IMR-90 (cell line): ENCODE results near the gene IL34. TPM values are rescaled to one million over a fixed set of nuclear protein-coding genes. Genes with fewer than 3 reads are reported as not detected.
A peak's percentile ranks its signal among the peaks of the same experiment; 100 is the strongest.

Experiments
- ATAC-seq: fragments of 200-7000 bp; cut with Tn5 transposase; 2 replicates; pipeline ENCODE4 v1.9.1; 2020; ENCODE audit warnings: low read depth, mild to moderate bottlenecking, moderate library complexity
- BruUV-seq: library from RNA; stranded (reverse); fragments of 400-500 nt; replicated peaks from 2 replicates; lab custom pipeline; 2021; lab: Mats Ljungman, UMichigan
- CTCF ChIA-PET: fragments of 300-600 bp; formaldehyde crosslinking; extraction: SDS; loops from one replicate; lab custom pipeline; 2021; ENCODE audit warnings: antibody characterized with exemption; lab: Yijun Ruan, JAX
- POLR2A ChIA-PET: fragments of 300-600 bp; sonication (Branson Sonifier 250); formaldehyde crosslinking; loops from one replicate; lab custom pipeline; 2022; ENCODE audit warnings: antibody characterized with exemption; ENCODE audit not compliant: unreplicated experiment; lab: Charles Lee
- DNase-seq: peaks from one replicate; pipeline ENCODE4 v3.0.0; 2013
- H2AFZ ChIP-seq: replicated peaks from 2 replicates; pipeline ENCODE3; 2013; ENCODE audit warnings: low read length, mild to moderate bottlenecking; ENCODE audit not compliant: poor library complexity
- H2AK5ac ChIP-seq: 2 replicates; pipeline ENCODE4 v1.6.1; 2013; ENCODE audit warnings: low read depth, low read length, inconsistent platforms
- H2AK9ac ChIP-seq: replicated peaks from 2 replicates; pipeline ENCODE3; 2013; ENCODE audit warnings: mild to moderate bottlenecking, low read depth, low read length, moderate library complexity; ENCODE audit not compliant: poor library complexity
- H2BK120ac ChIP-seq: 2 replicates; pipeline ENCODE4 v1.6.1; 2013; ENCODE audit warnings: low read depth, low read length, inconsistent platforms
- H2BK15ac ChIP-seq: 3 replicates; pipeline ENCODE4 v1.6.1; 2013; ENCODE audit warnings: low read depth, low read length, inconsistent platforms
- H2BK20ac ChIP-seq: 2 replicates; pipeline ENCODE4 v1.6.1; 2013; ENCODE audit warnings: low read depth, mild to moderate bottlenecking, inconsistent platforms, low read length, moderate library complexity
- H2BK5ac ChIP-seq: 2 replicates; pipeline ENCODE4 v1.6.1; 2013; ENCODE audit warnings: mild to moderate bottlenecking, low read depth, low read length, inconsistent platforms; ENCODE audit not compliant: poor library complexity, severe bottlenecking
- H3K14ac ChIP-seq: replicated peaks from 2 replicates; pipeline ENCODE4 v1.6.1; 2013; ENCODE audit warnings: low read depth, low read length, inconsistent platforms
- H3K18ac ChIP-seq: 2 replicates; pipeline ENCODE4 v1.6.1; 2013; ENCODE audit warnings: low read depth, low read length, control low read depth
- H3K23ac ChIP-seq: 2 replicates; pipeline ENCODE4 v1.6.1; 2013; ENCODE audit warnings: low read depth, low read length, inconsistent platforms
- H3K27ac ChIP-seq: 2 replicates; pipeline ENCODE4 v1.5.1; 2013; ENCODE audit warnings: mild to moderate bottlenecking, control low read depth, low read length; ENCODE audit not compliant: insufficient read depth
- H3K27me3 ChIP-seq: 2 replicates; pipeline ENCODE4 v1.6.1; 2013; ENCODE audit warnings: low read length; ENCODE audit not compliant: control insufficient read depth, insufficient read depth
- H3K36me3 ChIP-seq: 2 replicates; pipeline ENCODE4 v1.6.1; 2013; ENCODE audit warnings: low read length, mixed read lengths; ENCODE audit not compliant: control insufficient read depth, insufficient read depth
- H3K4ac ChIP-seq: 2 replicates; pipeline ENCODE4 v1.6.1; 2013; ENCODE audit warnings: low read depth, low read length, inconsistent platforms
- H3K4me1 ChIP-seq: 2 replicates; pipeline ENCODE4 v1.6.1; 2013; ENCODE audit warnings: low read length, mixed read lengths; ENCODE audit not compliant: control insufficient read depth, insufficient read depth
- H3K4me2 ChIP-seq: 2 replicates; pipeline ENCODE4 v1.6.1; 2013; ENCODE audit warnings: low read depth, mild to moderate bottlenecking, control low read depth, low read length, moderate library complexity
- H3K4me3 ChIP-seq: 2 replicates; pipeline ENCODE4 v1.5.1; 2013; ENCODE audit warnings: low read depth, mild to moderate bottlenecking, control low read depth, low read length, moderate library complexity; ENCODE audit not compliant: insufficient read depth
- H3K56ac ChIP-seq: 2 replicates; pipeline ENCODE4 v1.6.1; 2013; ENCODE audit warnings: low read length, inconsistent platforms; ENCODE audit not compliant: insufficient read depth; ENCODE audit errors: extremely low read depth
- H3K79me1 ChIP-seq, 2 experiments: 2 replicates each; pipeline ENCODE4 v1.6.1; 2013; ENCODE audit warnings: low read length in 2 of 2, inconsistent platforms in 1 of 2, low read depth in 1 of 2
- H3K9ac ChIP-seq: 2 replicates; pipeline ENCODE4 v1.6.1; 2013; ENCODE audit warnings: low read depth, low read length, control low read depth
- H3K9me1 ChIP-seq: 2 replicates; pipeline ENCODE4 v1.6.1; 2013; ENCODE audit warnings: low read length, inconsistent platforms; ENCODE audit not compliant: insufficient read depth
- H3K9me3 ChIP-seq: 2 replicates; pipeline ENCODE4 v1.6.1; 2013; ENCODE audit warnings: low read length; ENCODE audit not compliant: control insufficient read depth, insufficient read depth
- H4K20me1 ChIP-seq: 2 replicates; pipeline ENCODE4 v1.6.1; 2013; ENCODE audit warnings: low read length, inconsistent platforms; ENCODE audit not compliant: insufficient read depth
- H4K5ac ChIP-seq: 2 replicates; pipeline ENCODE4 v1.6.1; 2013; ENCODE audit warnings: mild to moderate bottlenecking, low read depth, low read length, control low read depth
- H4K8ac ChIP-seq, 2 experiments: 2 replicates each; pipeline ENCODE4 v1.6.1; 2013; ENCODE audit warnings: low read depth in 2 of 2, low read length in 2 of 2, control low read depth in 1 of 2, inconsistent platforms in 1 of 2
- H4K91ac ChIP-seq: 2 replicates; pipeline ENCODE4 v1.6.1; 2013; ENCODE audit warnings: low read depth, low read length, inconsistent platforms; ENCODE audit not compliant: insufficient read depth
- BHLHE40 ChIP-seq: fragments of 150-350 bp; IDR thresholded peaks from 2 replicates; pipeline ENCODE4 v1.6.1; 2016; ENCODE audit warnings: mild to moderate bottlenecking, low read depth, low read length
- CEBPB ChIP-seq: IDR thresholded peaks from 2 replicates; pipeline ENCODE4 v1.6.1; 2012; ENCODE audit warnings: low read depth, low read length, improper control_type of control experiment
- CHD1 ChIP-seq: IDR thresholded peaks from 2 replicates; pipeline ENCODE4 v1.6.1; 2012; ENCODE audit warnings: low read depth, low read length, improper control_type of control experiment
- FOS ChIP-seq: fragments of 150-350 bp; IDR thresholded peaks from 2 replicates; pipeline ENCODE4 v1.6.1; 2016; ENCODE audit warnings: low read depth, low read length
- MAFK ChIP-seq: IDR thresholded peaks from 2 replicates; pipeline ENCODE4 v1.6.1; 2012; ENCODE audit warnings: low read depth, low read length, improper control_type of control experiment
- MAZ ChIP-seq: IDR thresholded peaks from 2 replicates; pipeline ENCODE4 v1.6.1; 2012; ENCODE audit warnings: low read depth, mild to moderate bottlenecking, low read length, improper control_type of control experiment, moderate library complexity, borderline replicate concordance
- MXI1 ChIP-seq: IDR thresholded peaks from 2 replicates; pipeline ENCODE4 v1.6.1; 2012; ENCODE audit warnings: low read depth, mild to moderate bottlenecking, low read length, moderate library complexity, borderline replicate concordance
- NFE2L2 ChIP-seq: fragments of 150-350 bp; IDR thresholded peaks from 2 replicates; pipeline ENCODE4 v1.6.1; 2016; ENCODE audit warnings: low read depth, mild to moderate bottlenecking, low read length
- POLR2A ChIP-seq: IDR thresholded peaks from 2 replicates; pipeline ENCODE4 v1.6.1; 2012; ENCODE audit warnings: mild to moderate bottlenecking, low read depth, low read length
- RAD21 ChIP-seq: IDR thresholded peaks from 2 replicates; pipeline ENCODE4 v1.6.1; 2012; ENCODE audit warnings: low read length, improper control_type of control experiment
- RCOR1 ChIP-seq: IDR thresholded peaks from 2 replicates; pipeline ENCODE4 v1.6.1; 2012; ENCODE audit warnings: mild to moderate bottlenecking, low read length, improper control_type of control experiment; ENCODE audit not compliant: insufficient replicate concordance
- RFX5 ChIP-seq: IDR thresholded peaks from 2 replicates; pipeline ENCODE4 v1.8.0; 2012; ENCODE audit warnings: low read depth, mild to moderate bottlenecking, low read length, moderate library complexity
- SMC3 ChIP-seq: fragments of 150-350 bp; IDR thresholded peaks from 2 replicates; pipeline ENCODE4 v1.6.1; 2016; ENCODE audit warnings: low read depth, mild to moderate bottlenecking, antibody characterized with exemption, low read length, moderate library complexity
- WGBS, 2 experiments: methylation state at CpG; one replicate each; pipeline versions ENCODE4 v1.1.5 to v1.1.7; 2013; ENCODE audit warnings: missing lambda C conversion rate in 2 of 2; ENCODE audit not compliant: insufficient read length in 1 of 2; ENCODE audit errors: extremely low coverage in 2 of 2; 5-methylcytosine and 5-hydroxymethylcytosine counted together
- dilution Hi-C: fragments of 300-500 bp; cut with HindIII; formaldehyde crosslinking; loops from one replicate; pipeline ENCODE4 v1.14.3; 2018; ENCODE audit warnings: low sequenced_read_pairs; ENCODE audit not compliant: unreplicated experiment
- in situ Hi-C: fragments of 300-500 bp; cut with MboI; formaldehyde crosslinking; loops from 3 replicates; pipeline ENCODE4 v1.14.3; 2019; ENCODE audit warnings: low sequenced_read_pairs, inconsistent platforms, mixed read lengths
- intact Hi-C: fragments of 100-400 bp; cut with micrococcal nuclease; formaldehyde crosslinking; loops from 2 replicates; pipeline ENCODE4 v1.10.0; 2022
- polyA plus RNA-seq, 3 experiments: library from polyadenylated mRNA; depleted of rRNA; stranded (reverse); fragments of >200 nt; gene quantifications; 2 replicates each; pipeline ENCODE4 v1.2.3, GENCODE V29; 2012; ENCODE audit warnings: low replicate concordance in 1 of 3
- total RNA-seq: library from RNA; depleted of rRNA; stranded (reverse); fragments of >200 nt; gene quantifications from 2 replicates; pipeline ENCODE4 v1.2.3, GENCODE V29; 2012
- TF ChIP-seq, protein P1 (sequence below): fragments of 150-350 bp; IDR thresholded peaks from 2 replicates; pipeline ENCODE4 v1.6.1; 2016; ENCODE audit warnings: low read depth, mild to moderate bottlenecking, low read length, moderate library complexity, borderline replicate concordance
- TF ChIP-seq, protein P2 (sequence below): fragments of 150-350 bp; IDR thresholded peaks from 2 replicates; pipeline ENCODE4 v1.6.1; 2017; ENCODE audit warnings: mild to moderate bottlenecking, antibody characterized with exemption, low read length, low read depth
- TF ChIP-seq, protein P3 (sequence below): conservative IDR thresholded peaks from 2 replicates; pipeline ENCODE4 v1.5.1; 2012; ENCODE audit warnings: mild to moderate bottlenecking, low read depth, low read length, improper control_type of control experiment

Gene IL34
- total and polyA plus RNA-seq, 2 of the 4 experiments (the other 2 are of a cell fraction) = 1.3 to 2.5 TPM

DNA sequence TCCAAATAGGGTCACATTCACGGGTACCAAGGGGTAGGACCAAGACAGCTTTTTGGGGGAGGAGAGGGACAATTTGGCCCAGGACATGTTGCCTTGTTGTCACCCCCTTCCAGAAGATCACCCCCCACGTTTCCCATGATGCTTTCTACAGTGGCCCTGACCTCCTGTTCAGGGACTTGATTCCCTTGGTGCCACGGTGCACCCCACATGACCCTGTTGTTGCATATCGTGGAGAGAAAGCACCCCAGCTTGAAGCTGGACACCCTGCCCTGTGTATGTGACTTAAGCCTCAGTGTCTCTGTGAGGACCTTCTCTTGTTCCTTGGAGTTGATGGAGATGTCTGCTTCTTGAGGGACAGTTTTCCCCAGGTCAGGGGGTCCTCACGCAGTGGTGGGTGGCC is 12.6 kb downstream of the IL34 start:
- H2BK20ac ChIP-seq = no peak overlapping the region

More for the DNA sequence above, 12.6 kb downstream of the IL34 start:
- Histone ChIP-seq H2BK5ac (no peak overlapping the region), H3K18ac (no peak overlapping the region), H4K91ac (no peak overlapping the region), H4K20me1 (peaks cover 33% of the 10 kb centered on the region), H3K27me3 (no peaks in the 10 kb centered on the region), H3K4me3 (no peak overlapping the region), H3K4ac (no peak overlapping the region), H4K5ac (no peak overlapping the region), H3K56ac (no peak overlapping the region), H3K9me1 (no peaks in the 10 kb centered on the region), H3K9me3 (no peaks in the 10 kb centered on the region), H2AK9ac (peak overlapping the region; percentile 61), H4K8ac (no peak overlapping the region), H3K36me3 (peaks cover 18% of the 10 kb centered on the region), H2BK120ac (no peak overlapping the region), H3K79me1 (peaks cover 0 to 18% of the 10 kb centered on the region in 2 experiments; a peak in 2 of 4 replicates), H3K4me2 (no peak overlapping the region), H2AFZ (no peak overlapping the region), H2AK5ac (peak overlapping the region; percentile 46; the same call in 1 of the 2 replicates), H3K14ac (no peak overlapping the region), H2BK15ac (no peak overlapping the region), H3K27ac (no peak overlapping the region), H3K4me1 (peaks cover 3% of the 10 kb centered on the region; the same call in 1 of the 2 replicates), H3K9ac (no peak overlapping the region), H3K23ac (no peak overlapping the region)
- DNase-seq = no peak
- intact Hi-C loops = no loop called here
- dilution Hi-C loops = no loop called here
- ATAC-seq = no peak
- ChIA-PET CTCF (no interaction called here), POLR2A (no interaction called here)
- no TSS peak for BruUV-seq
- no CpG with 5 or more reads among the region's 5 CpGs for WGBS, 2 experiments
- no peak for TF ChIP-seq RAD21
- TF ChIP-seq, protein P1, sequence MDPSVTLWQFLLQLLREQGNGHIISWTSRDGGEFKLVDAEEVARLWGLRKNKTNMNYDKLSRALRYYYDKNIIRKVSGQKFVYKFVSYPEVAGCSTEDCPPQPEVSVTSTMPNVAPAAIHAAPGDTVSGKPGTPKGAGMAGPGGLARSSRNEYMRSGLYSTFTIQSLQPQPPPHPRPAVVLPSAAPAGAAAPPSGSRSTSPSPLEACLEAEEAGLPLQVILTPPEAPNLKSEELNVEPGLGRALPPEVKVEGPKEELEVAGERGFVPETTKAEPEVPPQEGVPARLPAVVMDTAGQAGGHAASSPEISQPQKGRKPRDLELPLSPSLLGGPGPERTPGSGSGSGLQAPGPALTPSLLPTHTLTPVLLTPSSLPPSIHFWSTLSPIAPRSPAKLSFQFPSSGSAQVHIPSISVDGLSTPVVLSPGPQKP = no peak
- TF ChIP-seq, protein P2, sequence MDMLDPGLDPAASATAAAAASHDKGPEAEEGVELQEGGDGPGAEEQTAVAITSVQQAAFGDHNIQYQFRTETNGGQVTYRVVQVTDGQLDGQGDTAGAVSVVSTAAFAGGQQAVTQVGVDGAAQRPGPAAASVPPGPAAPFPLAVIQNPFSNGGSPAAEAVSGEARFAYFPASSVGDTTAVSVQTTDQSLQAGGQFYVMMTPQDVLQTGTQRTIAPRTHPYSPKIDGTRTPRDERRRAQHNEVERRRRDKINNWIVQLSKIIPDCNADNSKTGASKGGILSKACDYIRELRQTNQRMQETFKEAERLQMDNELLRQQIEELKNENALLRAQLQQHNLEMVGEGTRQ = no peak
- no peak for TF ChIP-seq RCOR1
- no peak for TF ChIP-seq CHD1
- TF ChIP-seq RFX5 = no peak
- no peak for TF ChIP-seq SMC3
- no peak for TF ChIP-seq CEBPB
- TF ChIP-seq FOS = no peak
- TF ChIP-seq NFE2L2 = no peak
- TF ChIP-seq, protein P3, sequence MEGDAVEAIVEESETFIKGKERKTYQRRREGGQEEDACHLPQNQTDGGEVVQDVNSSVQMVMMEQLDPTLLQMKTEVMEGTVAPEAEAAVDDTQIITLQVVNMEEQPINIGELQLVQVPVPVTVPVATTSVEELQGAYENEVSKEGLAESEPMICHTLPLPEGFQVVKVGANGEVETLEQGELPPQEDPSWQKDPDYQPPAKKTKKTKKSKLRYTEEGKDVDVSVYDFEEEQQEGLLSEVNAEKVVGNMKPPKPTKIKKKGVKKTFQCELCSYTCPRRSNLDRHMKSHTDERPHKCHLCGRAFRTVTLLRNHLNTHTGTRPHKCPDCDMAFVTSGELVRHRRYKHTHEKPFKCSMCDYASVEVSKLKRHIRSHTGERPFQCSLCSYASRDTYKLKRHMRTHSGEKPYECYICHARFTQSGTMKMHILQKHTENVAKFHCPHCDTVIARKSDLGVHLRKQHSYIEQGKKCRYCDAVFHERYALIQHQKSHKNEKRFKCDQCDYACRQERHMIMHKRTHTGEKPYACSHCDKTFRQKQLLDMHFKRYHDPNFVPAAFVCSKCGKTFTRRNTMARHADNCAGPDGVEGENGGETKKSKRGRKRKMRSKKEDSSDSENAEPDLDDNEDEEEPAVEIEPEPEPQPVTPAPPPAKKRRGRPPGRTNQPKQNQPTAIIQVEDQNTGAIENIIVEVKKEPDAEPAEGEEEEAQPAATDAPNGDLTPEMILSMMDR = no peak
- TF ChIP-seq POLR2A = no peak
- TF ChIP-seq MAFK = no peak
- TF ChIP-seq MAZ = no peak
- no peak for TF ChIP-seq BHLHE40
- no peak for TF ChIP-seq MXI1
- in situ Hi-C loops = no loop called here
